Epithelial cell of prostate (primary cell): ENCODE measurements around the gene FAM229A.

Source experiments
- DNase-seq: peaks from one replicate; pipeline ENCODE4 v3.0.0-alpha.2; 2011; ENCODE audit warnings: low read depth, low spot score
- H3K27ac ChIP-seq: fragments of 450-650 bp; 2 replicates; pipeline ENCODE4 v1.5.1; 2017; ENCODE audit warnings: mild to moderate bottlenecking

Gene FAM229A

DNA sequence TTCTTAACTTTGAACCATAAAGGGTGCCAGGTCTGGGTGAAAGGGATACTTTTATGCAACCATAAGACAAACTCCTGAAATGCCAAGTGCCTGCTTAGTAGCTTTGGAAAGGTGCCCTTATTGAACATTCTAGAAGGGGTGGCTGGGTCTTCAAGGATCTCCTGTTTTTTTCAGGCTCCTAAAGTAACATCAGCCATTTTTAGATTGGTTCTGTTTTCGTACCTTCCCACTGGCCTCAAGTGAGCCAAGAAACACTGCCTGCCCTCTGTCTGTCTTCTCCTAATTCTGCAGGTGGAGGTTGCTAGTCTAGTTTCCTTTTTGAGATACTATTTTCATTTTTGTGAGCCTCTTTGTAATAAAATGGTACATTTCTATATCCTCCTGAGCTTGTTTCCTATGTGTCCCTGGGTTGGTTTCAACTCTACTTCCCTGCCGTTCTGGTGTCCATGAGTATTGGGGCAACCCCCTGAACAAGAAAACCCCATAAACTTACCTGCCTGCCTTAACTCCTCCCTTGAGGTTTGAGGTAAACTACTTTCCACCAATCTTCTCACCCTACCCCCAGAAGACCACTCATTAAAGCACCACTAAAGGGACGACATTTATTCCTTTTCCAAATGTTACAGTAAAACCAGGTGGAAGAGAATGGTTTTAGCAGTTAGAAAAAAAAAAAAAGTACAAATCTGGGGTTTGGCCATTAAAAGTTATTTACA, 28.9 kb downstream of the FAM229A start:
- peak overlapping the region; percentile 52 for H3K27ac ChIP-seq
- DNase-seq = no peak

DNA sequence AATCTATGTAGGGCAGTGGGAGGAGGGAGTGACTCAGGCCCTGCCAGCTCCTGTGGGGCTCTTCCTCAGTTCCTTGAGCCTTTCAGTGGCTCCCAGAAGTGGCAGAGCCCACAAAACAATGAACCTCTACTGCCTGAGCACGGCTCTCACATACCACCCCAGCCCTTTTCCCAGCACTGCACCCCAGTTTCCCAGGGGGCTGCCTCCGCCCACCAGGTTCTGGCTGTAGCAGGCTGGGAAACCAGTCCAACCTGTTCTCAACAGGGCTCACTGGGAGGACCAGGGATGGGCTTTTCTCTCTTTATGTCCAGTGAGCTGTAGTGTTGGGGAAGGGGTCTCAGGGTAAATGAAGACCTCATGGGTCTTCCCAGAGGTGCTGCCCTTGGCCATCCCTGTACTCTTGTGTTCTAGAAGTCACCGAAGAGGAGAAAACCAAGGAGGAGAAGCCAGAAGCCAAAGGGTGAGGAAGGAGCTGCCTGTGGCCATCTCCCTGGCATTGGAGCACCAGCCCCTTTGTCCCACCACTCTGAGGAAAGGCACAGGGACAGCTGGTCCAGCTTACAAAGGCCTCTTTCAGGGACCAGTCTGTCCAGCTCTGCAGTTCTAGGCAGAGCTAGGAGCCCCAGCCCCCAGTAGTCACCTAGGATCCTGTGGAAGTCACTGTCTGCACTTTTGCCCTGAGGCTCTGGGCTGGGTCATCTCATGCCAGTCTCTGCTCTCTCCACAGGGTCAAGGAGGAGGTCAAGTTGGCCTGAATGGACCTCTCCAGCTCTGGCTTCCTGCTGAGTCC, 29.8 kb downstream of the FAM229A start:
- H3K27ac ChIP-seq = peak overlapping the region; percentile 52
- no peak for DNase-seq

DNA sequence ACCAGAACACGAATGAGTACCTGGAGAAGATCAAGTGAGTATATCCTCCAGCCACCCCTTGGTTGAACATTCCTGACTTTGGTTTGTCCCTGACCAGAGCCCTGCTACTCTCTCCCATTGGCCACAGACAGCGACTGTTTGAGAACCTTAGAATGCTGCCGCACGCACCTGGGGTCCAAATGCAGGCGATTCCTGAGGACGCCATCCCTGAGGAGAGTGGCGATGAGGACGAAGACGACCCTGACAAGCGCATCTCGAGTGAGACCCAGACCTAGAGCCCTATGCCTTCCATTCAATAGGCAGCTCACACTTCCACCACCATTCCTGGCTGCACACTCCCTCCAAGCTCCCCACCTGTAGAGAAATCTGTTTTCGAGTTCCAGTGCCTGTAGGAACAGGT, 30.7 kb downstream of the FAM229A start:
- no peak for DNase-seq
- H3K27ac ChIP-seq = peak overlapping the region; percentile 52

DNA sequence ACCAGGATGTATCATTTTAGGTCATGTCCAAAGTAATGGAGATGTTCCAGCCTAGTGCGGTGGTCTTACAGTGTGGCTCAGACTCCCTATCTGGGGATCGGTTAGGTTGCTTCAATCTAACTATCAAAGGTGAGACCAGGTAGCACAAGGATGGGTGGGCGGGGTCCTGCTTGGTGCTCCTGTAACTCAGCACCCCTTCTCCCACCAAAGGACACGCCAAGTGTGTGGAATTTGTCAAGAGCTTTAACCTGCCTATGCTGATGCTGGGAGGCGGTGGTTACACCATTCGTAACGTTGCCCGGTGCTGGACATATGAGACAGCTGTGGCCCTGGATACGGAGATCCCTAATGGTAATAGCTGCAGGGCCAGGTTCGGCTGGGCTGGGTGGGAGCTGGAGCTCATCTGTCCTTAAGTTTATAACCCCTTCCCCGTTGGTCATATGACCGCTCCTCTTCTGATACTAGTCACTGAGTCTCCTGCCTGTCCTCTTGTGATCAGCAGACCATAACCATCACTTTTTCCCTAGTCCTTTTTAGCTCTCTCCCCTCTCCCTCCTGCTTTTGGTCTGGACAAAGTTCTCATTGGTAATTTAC, 31.6 kb downstream of the FAM229A start:
- H3K27ac ChIP-seq = no peak overlapping the region
- no peak for DNase-seq

DNA sequence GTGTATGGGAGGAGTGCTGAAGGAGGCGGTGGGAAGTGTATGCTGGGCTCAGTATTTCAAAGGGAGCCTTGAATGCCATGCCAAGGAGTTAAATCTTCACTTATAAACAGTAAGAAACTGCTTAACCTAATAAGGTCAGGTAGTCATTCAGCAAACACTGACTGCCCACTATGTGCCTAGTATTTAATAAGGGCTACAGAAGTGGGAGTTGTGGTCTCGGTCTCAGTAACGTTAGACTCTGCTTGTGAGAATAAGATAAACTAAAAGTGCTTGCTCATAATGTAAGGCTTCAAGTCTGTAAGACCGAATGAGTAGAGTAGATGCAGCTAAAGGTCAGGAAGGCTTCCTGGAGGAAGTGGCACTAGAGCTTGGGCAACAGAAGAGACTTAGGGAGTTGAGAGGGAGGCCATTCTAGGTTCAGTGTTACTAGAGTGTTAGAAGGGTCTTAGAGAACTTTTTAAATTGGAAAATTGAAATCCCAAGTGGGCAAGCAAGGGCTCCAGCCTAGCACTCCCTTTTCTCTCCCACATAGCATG, 32.3 kb downstream of the FAM229A start:
- no peak overlapping the region for H3K27ac ChIP-seq
- DNase-seq = no peak

DNA sequence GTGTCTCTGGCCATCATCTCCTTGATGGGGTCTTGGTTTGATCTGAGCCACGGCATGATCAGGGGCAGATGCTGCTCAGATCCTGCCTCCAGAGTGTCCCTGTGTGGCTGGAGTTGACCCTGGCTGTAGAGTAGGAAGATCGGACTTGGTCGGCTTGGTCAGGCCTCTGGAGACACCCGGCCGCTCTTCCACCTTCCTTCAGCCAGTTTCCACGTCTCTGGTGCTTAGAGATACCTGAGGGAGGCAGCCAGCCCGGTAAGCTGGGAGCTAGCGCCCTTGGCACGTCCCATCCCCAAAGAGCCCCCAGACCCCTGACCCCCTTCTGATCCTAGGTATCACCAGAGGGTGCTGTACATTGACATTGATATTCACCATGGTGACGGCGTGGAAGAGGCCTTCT, 35.1 kb downstream of the FAM229A start:
- no peak for DNase-seq
- H3K27ac ChIP-seq = no peak overlapping the region

DNA sequence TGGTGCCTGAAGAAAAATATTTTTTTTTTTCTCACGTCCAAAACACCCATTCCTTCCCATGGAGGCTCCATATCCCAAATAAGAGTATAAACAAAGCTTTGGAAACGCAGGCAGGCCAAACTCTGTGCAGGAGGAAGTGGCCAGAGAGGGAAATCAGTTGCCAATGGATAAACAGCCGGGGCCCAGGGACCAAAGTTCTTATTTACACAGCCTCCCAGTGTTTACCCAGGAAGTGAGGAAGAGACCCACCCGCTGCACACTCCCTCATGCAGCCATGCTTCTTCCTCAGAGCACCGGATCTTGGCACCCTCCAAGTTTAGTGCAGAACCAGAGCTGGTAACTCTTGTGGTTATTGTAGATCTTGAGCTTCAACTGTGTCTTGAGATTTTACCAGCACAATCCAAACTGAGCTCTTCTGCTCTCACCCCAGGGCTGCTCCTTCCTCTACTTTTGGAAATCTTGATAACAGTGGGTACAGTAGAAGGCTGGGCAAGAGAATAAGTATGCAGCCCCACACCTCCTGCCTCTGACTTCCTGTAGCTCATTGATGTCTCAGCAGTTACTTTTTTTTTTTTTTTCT, 40.5 kb downstream of the FAM229A start:
- peak overlapping the region; percentile 62 for H3K27ac ChIP-seq
- no peak for DNase-seq

DNA sequence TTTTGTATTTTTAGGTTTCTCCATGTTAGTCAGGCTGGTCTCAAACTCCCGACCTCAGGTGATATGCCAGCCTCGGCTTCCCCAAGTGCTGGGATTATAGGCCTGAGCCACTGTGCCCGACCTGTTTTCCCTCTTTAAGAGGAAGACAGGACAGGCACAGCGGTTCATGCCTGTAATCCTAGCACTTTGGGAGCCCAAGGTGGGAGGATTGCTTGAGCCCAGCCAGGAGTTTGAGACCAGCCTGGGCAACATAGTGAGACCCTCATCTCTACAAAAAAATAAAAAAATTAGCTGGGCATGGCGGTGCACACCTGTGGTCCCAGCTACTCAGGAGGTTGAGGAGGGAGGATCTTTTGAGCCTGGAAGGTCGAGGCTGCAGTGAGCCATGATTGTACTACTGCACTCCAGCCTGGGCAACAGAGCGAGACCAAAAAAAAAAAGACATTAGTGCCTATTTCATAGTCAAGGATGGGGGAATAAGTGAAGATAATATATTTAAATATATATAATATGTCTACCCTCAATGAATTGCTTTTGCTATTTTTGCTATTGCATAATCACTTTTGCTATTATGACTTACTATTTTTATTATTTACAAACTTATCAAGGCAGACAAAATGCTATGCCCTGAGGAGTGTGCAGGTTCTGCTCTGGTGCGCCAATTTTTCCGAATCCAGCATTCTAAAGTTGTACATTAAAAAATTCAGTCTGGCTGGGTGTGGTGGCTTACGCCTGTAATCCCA, 44.0 kb downstream of the FAM229A start:
- DNase-seq = no peak
- H3K27ac ChIP-seq = no peak overlapping the region

DNA sequence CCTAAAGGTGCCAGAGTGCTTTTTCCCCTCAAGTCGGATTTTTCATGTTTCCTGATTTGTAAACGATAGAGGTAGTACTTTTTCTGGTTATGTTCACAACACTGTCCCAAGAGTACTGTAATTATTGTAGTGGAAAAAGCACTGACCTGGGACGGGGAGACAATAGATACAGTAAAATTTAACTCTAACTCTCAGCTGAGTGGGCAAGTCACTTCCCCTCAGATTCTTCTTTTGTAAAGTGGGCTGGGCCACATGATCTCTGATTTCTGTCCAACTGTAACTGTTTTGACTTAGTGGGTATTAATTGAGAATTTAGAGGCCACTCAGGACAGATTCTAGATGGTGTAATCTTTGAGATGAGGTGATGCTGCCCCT, 45.4 kb downstream of the FAM229A start:
- no peak overlapping the region for H3K27ac ChIP-seq
- no peak for DNase-seq

DNA sequence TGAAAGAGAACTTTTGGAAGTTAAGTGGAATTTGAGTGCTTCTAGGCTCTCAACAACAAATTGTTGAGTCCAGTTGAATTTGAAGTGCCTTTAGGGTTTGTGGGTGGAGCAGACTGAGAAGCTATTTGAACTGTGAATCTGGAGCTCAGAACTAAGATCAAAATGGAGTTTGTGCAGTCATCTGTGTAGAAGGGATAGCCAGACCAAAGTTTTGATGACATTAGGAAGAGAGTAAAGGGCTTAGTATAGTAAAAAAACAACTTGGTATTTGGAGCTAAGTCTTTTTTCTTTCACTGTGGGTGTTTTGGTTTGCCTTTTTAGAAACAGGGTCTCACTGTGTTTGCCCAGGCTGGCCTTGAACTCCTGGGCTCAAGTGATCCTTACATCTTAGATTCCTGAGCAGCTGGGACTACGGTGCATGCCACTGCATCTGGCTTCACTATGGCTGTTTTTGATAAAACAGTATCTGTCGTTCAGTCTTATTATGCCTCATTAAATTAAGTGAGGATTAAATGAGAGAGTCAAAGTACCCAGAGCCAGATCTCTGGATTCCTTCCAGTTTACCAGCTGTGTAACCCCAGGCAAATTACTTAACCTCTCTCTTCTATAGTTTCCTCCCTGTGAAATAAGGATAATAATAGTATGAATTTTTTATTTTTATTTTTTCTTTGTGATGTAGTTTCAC, 50.4 kb downstream of the FAM229A start:
- no peak overlapping the region for H3K27ac ChIP-seq
- no peak for DNase-seq
